GM12874 (cell line): Measurements from ENCODE around the gene GSG1.

Experiments
- CTCF ChIP-seq: IDR thresholded peaks from 2 replicates; pipeline ENCODE4 v1.5.1; 2011; ENCODE audit warnings: low read depth, mild to moderate bottlenecking, control low read depth, low read length, moderate library complexity; ENCODE audit not compliant: insufficient read depth

GSG1 gene

GRCh38 chr12:13090054-13090453 is 13.4 kb downstream of the GSG1 start:
- no peak for TF ChIP-seq CTCF

- TF ChIP-seq CTCF: no peak
Observed at GRCh38 chr12:13088496-13088895, 15.0 kb downstream of the GSG1 start.

GRCh38 chr12:13087766-13088165 is 15.7 kb downstream of the GSG1 start:
- no peak for TF ChIP-seq CTCF

GRCh38 chr12:13085968-13086686 is 17.3 kb downstream of the GSG1 start:
- no peak for TF ChIP-seq CTCF

- TF ChIP-seq CTCF: no peak
Observed at GRCh38 chr12:13084898-13085640, 18.4 kb downstream of the GSG1 start.

- TF ChIP-seq CTCF: no peak
Observed at GRCh38 chr12:13082861-13083260, 20.6 kb downstream of the GSG1 start.

GRCh38 chr12:13080266-13080665 is 23.2 kb downstream of the GSG1 start:
- no peak for TF ChIP-seq CTCF
